A673 (cell line): ENCODE results near the gene SH3RF3.

Experiments
- EZH2 ChIP-seq: fragments of 200-600 bp; sonication (generic); IDR thresholded peaks from 2 replicates; pipeline ENCODE4 v1.6.1; 2017; ENCODE audit warnings: borderline replicate concordance, low read depth, mild to moderate bottlenecking, mixed read lengths, antibody characterized with exemption, low read length; ENCODE audit not compliant: poor library complexity, severe bottlenecking
- TF ChIP-seq, protein P1 (sequence below): fragments of 300-800, 200-600 bp; sonication (generic); conservative IDR thresholded peaks from 2 replicates; pipeline ENCODE4 v1.5.1; 2017; ENCODE audit warnings: low read depth, mild to moderate bottlenecking, antibody characterized with exemption, low read length, moderate library complexity, mixed read lengths

DNA sequence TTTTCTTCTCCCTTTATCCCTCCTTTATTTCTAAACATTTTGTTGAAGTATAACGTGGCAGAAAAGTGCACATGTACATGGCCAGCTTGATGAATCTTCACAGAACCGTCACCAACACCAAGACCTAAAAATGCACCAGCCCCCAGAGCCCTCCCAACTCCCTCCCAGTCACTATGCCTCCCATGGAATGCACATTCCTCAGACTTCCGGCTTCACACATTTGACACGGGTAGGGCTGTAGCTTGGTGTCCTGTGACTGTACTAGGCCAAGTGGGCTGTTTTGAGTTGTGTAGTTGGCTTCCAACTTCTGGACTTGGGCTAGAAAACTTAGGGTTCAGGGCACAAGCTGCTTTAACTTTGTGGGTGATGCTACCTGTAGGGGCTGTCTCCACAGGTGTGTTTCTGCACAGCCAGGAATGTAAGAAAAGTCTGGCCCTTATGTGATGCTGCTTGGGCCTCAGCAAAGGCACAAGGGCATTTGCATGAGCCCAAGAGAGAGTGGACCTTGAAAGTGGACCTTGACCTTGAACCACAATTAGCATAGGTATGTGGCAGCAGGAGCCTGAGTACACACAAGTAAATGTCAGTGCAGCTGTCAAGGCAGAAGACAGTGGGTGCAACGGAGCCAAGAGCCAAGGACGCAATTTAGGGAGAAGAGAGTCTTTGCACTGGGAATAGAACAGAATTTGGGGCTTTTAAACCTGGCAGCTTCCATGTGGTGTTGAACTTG lies 406.4 kb downstream of the SH3RF3 start:
- TF ChIP-seq, protein P1, sequence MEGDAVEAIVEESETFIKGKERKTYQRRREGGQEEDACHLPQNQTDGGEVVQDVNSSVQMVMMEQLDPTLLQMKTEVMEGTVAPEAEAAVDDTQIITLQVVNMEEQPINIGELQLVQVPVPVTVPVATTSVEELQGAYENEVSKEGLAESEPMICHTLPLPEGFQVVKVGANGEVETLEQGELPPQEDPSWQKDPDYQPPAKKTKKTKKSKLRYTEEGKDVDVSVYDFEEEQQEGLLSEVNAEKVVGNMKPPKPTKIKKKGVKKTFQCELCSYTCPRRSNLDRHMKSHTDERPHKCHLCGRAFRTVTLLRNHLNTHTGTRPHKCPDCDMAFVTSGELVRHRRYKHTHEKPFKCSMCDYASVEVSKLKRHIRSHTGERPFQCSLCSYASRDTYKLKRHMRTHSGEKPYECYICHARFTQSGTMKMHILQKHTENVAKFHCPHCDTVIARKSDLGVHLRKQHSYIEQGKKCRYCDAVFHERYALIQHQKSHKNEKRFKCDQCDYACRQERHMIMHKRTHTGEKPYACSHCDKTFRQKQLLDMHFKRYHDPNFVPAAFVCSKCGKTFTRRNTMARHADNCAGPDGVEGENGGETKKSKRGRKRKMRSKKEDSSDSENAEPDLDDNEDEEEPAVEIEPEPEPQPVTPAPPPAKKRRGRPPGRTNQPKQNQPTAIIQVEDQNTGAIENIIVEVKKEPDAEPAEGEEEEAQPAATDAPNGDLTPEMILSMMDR, result no peak
- TF ChIP-seq EZH2, result no peak
